ENCODE data around the gene FBXL20. TPM values are rescaled to one million over a fixed set of nuclear protein-coding genes. Genes with fewer than 3 reads are reported as not detected.
"Not testable (repeated sequence)": the region's sequence is repeated elsewhere in the genome, so short reads cannot be mapped to it uniquely, and the experiment has no call there.

The FBXL20 gene, protein sequence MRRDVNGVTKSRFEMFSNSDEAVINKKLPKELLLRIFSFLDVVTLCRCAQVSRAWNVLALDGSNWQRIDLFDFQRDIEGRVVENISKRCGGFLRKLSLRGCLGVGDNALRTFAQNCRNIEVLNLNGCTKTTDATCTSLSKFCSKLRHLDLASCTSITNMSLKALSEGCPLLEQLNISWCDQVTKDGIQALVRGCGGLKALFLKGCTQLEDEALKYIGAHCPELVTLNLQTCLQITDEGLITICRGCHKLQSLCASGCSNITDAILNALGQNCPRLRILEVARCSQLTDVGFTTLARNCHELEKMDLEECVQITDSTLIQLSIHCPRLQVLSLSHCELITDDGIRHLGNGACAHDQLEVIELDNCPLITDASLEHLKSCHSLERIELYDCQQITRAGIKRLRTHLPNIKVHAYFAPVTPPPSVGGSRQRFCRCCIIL
- 10 to 100 TPM; 17.4 to 18.3 TPM for total RNA-seq

DNA sequence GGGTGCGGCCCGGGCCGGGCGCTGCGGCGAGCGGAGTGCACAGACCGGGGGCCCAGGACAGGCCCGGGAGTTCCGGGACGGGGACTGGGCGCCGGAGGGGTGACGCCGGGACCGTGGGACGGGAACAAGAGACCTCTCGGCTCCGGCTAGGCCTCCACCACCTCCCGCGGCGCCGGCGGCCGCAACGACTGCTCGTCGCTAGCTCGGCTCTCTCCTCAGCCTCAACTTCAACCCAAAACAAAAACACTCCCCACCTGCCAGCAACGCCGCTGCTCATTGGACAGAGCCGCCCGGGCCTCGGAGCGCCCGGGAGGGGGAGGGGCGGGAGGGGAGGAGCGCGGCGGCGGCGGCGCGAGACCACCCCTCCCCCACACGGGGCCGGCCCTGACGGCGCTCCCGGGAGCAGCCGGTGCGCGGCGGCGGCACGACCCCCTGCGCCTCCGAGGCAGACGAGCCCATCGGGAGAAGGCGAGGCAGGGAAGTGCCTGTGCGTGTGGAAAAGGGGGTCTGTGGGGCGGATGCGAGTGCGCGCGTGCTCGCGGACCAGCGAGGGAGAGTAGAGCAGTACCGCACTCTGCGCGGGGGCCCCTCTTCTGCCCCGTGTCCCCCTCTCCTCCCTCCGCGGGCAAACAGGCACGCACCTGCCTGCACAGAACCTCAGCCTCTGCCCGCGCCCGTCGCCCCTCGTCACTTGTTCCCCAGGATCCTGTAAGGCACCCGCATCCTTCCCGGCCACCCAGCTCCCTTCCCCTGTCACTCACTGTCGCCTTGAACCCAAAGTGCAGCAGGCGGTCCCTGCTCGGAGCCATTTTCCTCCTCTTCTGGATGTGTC is at the start of gene FBXL20:
Gene FBXL20, minus strand, starts transcription at position 215 of the 832 bp plus-strand sequence. CDS start 224 bp downstream, outside the sequence.
- H3K4me1 Mint-ChIP-seq (ENCODE audit: low read depth) = peaks cover 53% of the 10 kb centered on the region
- ChIA-PET CTCF (interaction anchor here (1.5 kb wide), 1 partner anchor 163 kb away, joined by 5 read pairs; no protein-coding TSS in a partner anchor), POLR2A (interaction anchor here (0.9 to 1.6 kb wide), 4 partner anchors 49 to 202 kb away, joined by 4 to 10 read pairs (median 6); partner anchors contain the start of genes CDK12, MED1 and RPL19)
- no peaks in the 10 kb centered on the region for H3K27me3 Mint-ChIP-seq
- H3K9me3 Mint-ChIP-seq = no peaks in the 10 kb centered on the region
- DNase-seq = peak; percentile 95
- peak within 1 kb of the TSS; percentile 98 for H3K4me3 Mint-ChIP-seq
- peak within 1 kb of the TSS; percentile 96 for H3K27ac Mint-ChIP-seq
- intact Hi-C loops (cut with micrococcal nuclease) = loop anchor here (1.0 to 10.0 kb wide), 3 partner anchors 60 to 376 kb away; partner anchors contain the start of gene CDK12
- peaks cover 13% of the 10 kb centered on the region for H3K36me3 Mint-ChIP-seq

DNA sequence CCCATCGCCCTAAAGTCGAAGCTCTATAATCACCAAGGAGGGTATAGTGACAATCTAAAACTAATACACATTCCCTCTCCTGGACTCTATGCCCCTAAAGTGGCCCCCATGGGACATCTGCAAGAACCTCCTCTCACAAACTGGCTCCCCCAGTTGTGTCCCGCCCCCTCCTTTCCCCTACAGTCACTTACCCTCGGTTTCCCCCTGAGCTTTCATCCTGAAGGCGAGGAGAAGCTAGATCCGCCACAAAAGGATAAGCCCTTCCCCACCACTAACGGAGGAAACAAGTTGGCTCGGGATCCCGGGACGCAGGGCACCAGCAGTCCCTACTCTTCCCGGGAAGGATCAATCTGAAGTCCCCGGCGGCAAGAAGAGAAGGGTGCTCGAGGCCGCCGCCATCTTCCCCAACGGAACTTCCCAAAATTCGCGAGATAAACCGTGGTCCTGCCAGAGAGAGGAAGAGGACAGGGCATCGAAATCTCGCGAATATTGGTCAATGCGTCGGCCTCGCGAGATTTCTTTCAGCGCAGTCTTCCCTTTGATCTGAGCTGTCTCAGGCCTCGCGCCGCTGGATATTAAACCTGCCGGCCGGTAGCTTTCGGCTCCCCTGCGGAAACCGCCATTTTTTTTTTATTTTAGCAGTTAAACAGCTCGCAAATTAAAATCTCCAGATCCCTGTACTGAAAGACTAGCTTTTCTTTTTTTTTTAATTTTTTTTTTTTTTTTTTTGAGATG is 49.6 kb upstream of the FBXL20 start, which contains the start of gene MED1:
Gene MED1, minus strand, starts transcription at position 417 of the 735 bp plus-strand sequence. Its CDS starts 201 bp downstream, at position 216.
- peaks cover 14% of the 10 kb centered on the region for H3K36me3 Mint-ChIP-seq
- peak within 1 kb of the TSS; percentile 96 for H3K27ac Mint-ChIP-seq
- peak; percentile 96 for DNase-seq
- peak within 1 kb of the TSS; percentile 96 for H3K4me3 Mint-ChIP-seq
- CTCF ChIA-PET = interaction anchor here (0.7 to 1.6 kb wide), 3 partner anchors 9 to 172 kb away, joined by 3 to 14 read pairs (median 4); partner anchors contain the start of gene CDK12
- peaks cover 26% of the 10 kb centered on the region for H3K4me1 Mint-ChIP-seq (ENCODE audit: low read depth)
- intact Hi-C loops (cut with micrococcal nuclease) = loop anchor here (1.0 kb wide), 2 partner anchors 10 to 47 kb away; partner anchors contain the start of gene CDK12
- no peaks in the 10 kb centered on the region for H3K27me3 Mint-ChIP-seq
- no peaks in the 10 kb centered on the region for H3K9me3 Mint-ChIP-seq
- POLR2A ChIA-PET = interaction anchor here (0.6 to 5.8 kb wide), 11 partner anchors 9 to 479 kb away, joined by 3 to 85 read pairs (median 5); partner anchors contain the start of genes CDK12, FBXL20 and RPL19

DNA sequence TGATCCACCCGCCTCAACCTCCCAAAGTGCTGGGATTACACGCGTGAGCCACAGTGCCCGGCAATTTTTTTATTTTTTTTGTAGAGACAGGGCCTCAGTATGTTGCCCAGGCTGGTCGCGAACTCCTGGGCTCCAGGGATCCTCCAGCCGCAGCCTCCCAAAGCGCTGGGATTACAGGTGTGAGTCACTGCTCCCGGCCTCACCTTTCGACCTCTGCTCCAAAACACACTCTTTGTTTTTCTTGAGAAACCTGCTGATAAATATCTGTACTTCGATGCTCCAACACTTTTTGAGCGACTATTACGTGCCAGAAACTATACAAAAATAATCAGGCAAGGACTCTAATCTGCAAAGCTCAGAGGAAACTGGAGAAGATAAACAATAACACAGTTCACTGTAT is 48.6 kb upstream of the FBXL20 start:
- intact Hi-C loops (cut with micrococcal nuclease) = no loop called here

DNA sequence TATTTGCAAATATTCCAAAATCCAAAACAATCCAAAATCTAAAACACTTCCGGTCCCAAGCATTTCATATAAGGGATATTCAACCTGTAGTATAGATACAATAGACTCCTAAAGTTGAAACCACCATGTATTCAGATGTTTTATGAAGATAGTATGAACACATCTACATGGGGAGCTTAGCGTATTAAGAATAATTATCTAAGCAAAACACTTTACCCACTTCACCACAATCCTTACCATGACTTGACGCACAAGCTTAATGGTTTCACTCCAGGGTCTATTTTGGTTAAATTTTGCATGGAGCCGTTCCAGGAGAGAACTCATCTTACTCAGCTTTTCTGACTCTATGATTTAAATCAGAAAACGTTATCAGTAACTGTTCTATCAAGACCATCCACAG is 46.1 kb upstream of the FBXL20 start:
- Mint-ChIP-seq H3K36me3 (peaks cover 25% of the 10 kb centered on the region), H3K27me3 (no peaks in the 10 kb centered on the region), H3K27ac (no peak overlapping the region), H3K9me3 (no peaks in the 10 kb centered on the region), H3K4me3 (no peak overlapping the region), H3K4me1 (ENCODE audit: low read depth) (peaks cover 28% of the 10 kb centered on the region)
- intact Hi-C loops (cut with micrococcal nuclease) = no loop called here
- ChIA-PET CTCF (no interaction called here), POLR2A (no interaction called here)
- no peak for DNase-seq

More for the DNA sequence above, 48.6 kb upstream of the FBXL20 start:
- peaks cover 15% of the 10 kb centered on the region for H3K36me3 Mint-ChIP-seq
- ChIA-PET POLR2A (interaction anchor here (1.7 to 5.8 kb wide), 2 partner anchors 13 to 49 kb away, joined by 9 to 85 read pairs; partner anchors contain the start of genes CDK12 and FBXL20), CTCF (interaction anchor here (1.6 kb wide), 1 partner anchor 12 kb away, joined by 14 read pairs; the partner anchor contains the start of gene CDK12)
- peaks cover 26% of the 10 kb centered on the region for H3K4me1 Mint-ChIP-seq (ENCODE audit: low read depth)
- H3K27ac Mint-ChIP-seq = peak overlapping the region; percentile 96
- no peak for DNase-seq
- peak overlapping the region; percentile 96 for H3K4me3 Mint-ChIP-seq
- H3K9me3 Mint-ChIP-seq = no peaks in the 10 kb centered on the region
- H3K27me3 Mint-ChIP-seq = no peaks in the 10 kb centered on the region

DNA sequence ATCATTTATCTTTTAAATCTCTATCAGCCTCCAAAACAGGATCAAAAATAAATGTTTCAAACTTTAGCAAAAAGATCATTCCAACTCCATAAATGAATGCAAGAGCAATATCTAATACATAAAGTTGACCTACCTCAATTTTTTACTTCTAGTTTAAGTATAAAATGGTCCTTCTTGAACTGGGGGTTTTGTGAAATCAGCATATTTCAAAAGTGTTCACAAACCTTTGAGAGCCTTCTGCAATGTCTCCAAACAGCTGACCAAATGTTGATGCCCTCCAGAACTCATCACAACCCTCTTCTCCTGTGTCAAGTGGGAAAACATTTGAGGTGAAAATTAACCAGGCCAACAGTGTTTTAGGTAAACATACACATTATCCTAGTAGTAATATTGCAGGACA is 41.9 kb upstream of the FBXL20 start:
- intact Hi-C loops (cut with micrococcal nuclease) = no loop called here
- DNase-seq = no peak
- H3K4me3 Mint-ChIP-seq = no peak overlapping the region
- H3K36me3 Mint-ChIP-seq = peaks cover 43% of the 10 kb centered on the region
- POLR2A ChIA-PET = no interaction called here
- no peak overlapping the region for H3K27ac Mint-ChIP-seq
- H3K27me3 Mint-ChIP-seq = no peaks in the 10 kb centered on the region
- CTCF ChIA-PET = no interaction called here
- H3K4me1 Mint-ChIP-seq (ENCODE audit: low read depth) = peaks cover 10% of the 10 kb centered on the region
- H3K9me3 Mint-ChIP-seq = no peaks in the 10 kb centered on the region

DNA sequence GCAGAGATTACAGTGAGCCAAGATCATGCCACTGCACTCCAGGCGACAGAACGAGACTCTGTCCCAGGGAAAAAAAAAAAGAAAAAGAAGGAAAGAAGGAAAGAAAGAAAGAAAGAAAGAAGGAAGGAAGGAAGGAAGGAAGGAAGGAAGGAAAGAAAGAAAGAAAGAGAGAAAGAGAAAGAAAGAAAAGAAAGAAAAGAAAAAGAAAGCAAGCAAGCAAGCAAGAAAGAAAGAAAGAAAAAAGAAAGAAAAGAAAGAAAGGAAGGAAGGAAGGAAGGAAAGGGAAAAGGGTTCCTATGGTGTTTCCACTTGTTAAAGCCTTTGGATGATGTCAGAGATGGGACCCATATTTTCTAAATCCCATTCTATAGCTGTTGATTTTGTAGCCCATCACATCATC is 38.4 kb upstream of the FBXL20 start:
- H3K9me3 Mint-ChIP-seq; H3K27ac Mint-ChIP-seq; H3K4me3 Mint-ChIP-seq; H3K27me3 Mint-ChIP-seq; CTCF ChIA-PET; POLR2A ChIA-PET; H3K4me1 Mint-ChIP-seq (ENCODE audit: low read depth); intact Hi-C loops (cut with micrococcal nuclease); DNase-seq: not testable (repeated sequence)
- peaks cover 37% of the 10 kb centered on the region for H3K36me3 Mint-ChIP-seq

DNA sequence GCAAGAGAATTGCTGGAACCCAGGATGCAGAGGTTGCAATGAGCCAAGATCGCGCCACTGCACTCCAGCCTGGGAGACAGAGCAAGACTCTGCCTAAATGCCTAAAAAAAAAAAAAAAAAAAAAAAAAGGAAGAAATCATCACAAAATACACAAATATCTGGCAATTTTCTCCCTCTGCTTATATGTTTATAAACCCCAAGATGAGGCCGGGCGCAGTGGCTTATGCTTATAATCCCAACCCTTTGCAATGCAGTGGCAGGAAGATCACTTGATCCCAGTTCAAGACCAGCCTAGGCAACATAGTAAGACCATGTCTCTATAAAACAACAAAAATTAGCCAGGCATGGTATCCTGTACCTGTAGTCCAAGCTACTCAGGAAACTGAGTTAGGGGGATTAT is 28.2 kb upstream of the FBXL20 start:
- Mint-ChIP-seq H3K4me1 (ENCODE audit: low read depth) (no peaks in the 10 kb centered on the region), H3K27ac (no peak overlapping the region), H3K36me3 (peaks cover 27% of the 10 kb centered on the region), H3K4me3 (no peak overlapping the region), H3K27me3 (no peaks in the 10 kb centered on the region), H3K9me3 (no peaks in the 10 kb centered on the region)
- ChIA-PET CTCF (interaction anchor here (0.8 to 1.2 kb wide), 2 partner anchors 194 to 255 kb away, joined by 3 to 6 read pairs; no protein-coding TSS in a partner anchor), POLR2A (no interaction called here)
- DNase-seq = no peak
- intact Hi-C loops (cut with micrococcal nuclease) = no loop called here

DNA sequence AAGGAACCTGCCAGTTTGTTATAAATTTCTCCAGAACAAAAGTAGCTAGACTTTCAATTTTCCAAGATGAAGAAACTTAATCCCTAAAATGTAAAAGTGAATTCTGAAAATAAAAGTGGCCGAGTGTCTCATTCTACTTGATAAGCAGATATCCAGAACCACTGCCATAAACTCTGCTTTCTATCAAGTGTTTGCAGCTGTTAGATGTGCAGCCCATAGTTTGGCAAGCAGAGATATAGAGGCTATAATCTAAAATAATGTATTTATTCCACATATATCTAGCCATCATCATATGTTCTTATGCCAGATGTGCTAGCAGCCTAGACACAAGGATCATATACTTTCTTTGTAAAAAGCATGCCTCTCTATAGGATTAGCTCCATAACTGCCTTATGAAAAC is 14.7 kb upstream of the FBXL20 start:
- Mint-ChIP-seq H3K27ac (no peak overlapping the region), H3K9me3 (no peaks in the 10 kb centered on the region), H3K27me3 (no peaks in the 10 kb centered on the region), H3K4me3 (no peak overlapping the region), H3K36me3 (peaks cover 28% of the 10 kb centered on the region), H3K4me1 (ENCODE audit: low read depth) (no peaks in the 10 kb centered on the region)
- DNase-seq = no peak
- ChIA-PET CTCF (interaction anchor here (0.6 kb wide), 1 partner anchor 185 kb away, joined by 3 read pairs; no protein-coding TSS in a partner anchor), POLR2A (no interaction called here)
- intact Hi-C loops (cut with micrococcal nuclease) = no loop called here

DNA sequence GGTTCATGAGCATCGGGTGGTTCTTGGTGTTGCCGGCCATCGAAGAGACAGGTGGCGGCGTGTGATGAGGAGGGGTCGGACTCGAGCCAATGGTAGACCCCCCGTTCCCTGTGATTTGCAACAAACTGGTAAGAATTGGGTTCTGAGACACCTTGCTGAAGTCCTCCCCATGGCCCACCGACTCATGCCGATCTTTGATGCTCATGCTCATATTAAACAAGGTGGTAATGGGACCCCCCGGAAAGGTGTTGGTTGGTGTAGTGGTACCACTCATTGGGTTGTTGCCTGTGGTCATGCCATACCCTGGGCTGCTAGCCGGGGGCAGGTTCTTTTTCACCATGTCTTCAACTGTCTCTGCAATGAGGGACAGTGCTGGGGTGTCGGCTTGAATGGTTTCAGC is 8.9 kb upstream of the FBXL20 start:
- Mint-ChIP-seq H3K36me3 (peaks cover 50% of the 10 kb centered on the region), H3K27me3 (no peaks in the 10 kb centered on the region), H3K27ac (no peak overlapping the region), H3K4me1 (ENCODE audit: low read depth) (peaks cover 23% of the 10 kb centered on the region), H3K4me3 (no peak overlapping the region), H3K9me3 (no peaks in the 10 kb centered on the region)
- DNase-seq = no peak
- intact Hi-C loops (cut with micrococcal nuclease) = no loop called here
- CTCF ChIA-PET = no interaction called here
- POLR2A ChIA-PET = no interaction called here

DNA sequence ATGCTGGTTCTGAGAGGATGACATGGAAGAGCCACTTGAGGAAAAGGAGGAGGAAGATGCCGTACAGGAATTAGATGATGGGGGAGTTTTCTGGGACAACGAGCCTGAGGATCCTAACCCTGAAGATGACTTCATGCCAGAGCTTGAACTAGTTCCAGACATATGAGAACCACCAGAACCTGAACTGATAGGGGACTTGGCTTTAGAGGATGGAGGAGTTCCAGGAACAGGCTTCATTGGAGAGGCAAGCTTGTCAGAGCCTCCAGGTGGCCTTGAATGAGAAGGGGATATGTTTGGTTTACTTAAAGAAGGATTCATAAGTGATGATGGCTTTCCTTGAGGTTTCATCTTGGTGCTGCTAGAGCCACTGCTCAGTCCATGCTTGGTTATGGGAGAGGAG is 6.9 kb upstream of the FBXL20 start:
- H3K4me3 Mint-ChIP-seq = no peak overlapping the region
- H3K27ac Mint-ChIP-seq = no peak overlapping the region
- DNase-seq = no peak
- POLR2A ChIA-PET = no interaction called here
- H3K9me3 Mint-ChIP-seq = no peaks in the 10 kb centered on the region
- intact Hi-C loops (cut with micrococcal nuclease) = loop anchor here (10.0 kb wide), 1 partner anchor 134 kb away; no protein-coding TSS in a partner anchor
- H3K36me3 Mint-ChIP-seq = peaks cover 40% of the 10 kb centered on the region
- peaks cover 41% of the 10 kb centered on the region for H3K4me1 Mint-ChIP-seq (ENCODE audit: low read depth)
- H3K27me3 Mint-ChIP-seq = no peaks in the 10 kb centered on the region
- CTCF ChIA-PET = interaction anchor here (0.7 kb wide), 1 partner anchor 135 kb away, joined by 3 read pairs; no protein-coding TSS in a partner anchor

DNA sequence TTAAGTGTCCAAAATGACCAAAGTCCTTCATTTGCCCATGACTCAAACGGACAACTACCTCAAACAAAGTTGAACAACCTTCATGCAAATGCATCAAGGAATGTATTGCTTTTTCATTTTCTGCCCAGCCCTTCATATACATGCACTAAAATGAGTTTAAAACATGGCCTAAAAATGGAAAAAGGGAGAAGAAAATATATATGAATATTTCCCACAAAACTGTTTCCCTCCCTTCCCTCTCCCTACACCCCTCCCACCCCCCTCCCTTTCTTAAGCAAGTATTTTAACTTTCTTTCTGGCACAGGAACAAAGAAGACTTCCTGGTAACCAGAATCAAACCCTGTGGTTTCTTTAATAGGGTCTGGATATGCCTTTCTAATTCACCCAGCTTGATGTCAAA is 5.5 kb upstream of the FBXL20 start:
- Mint-ChIP-seq H3K36me3 (peaks cover 38% of the 10 kb centered on the region), H3K9me3 (no peaks in the 10 kb centered on the region), H3K27me3 (no peaks in the 10 kb centered on the region), H3K27ac (peak overlapping the region; percentile 36), H3K4me3 (no peak overlapping the region), H3K4me1 (ENCODE audit: low read depth) (peaks cover 47% of the 10 kb centered on the region)
- no peak for DNase-seq
- intact Hi-C loops (cut with micrococcal nuclease) = loop anchor here (10.0 kb wide), 1 partner anchor 132 kb away; no protein-coding TSS in a partner anchor
- ChIA-PET POLR2A (no interaction called here), CTCF (interaction anchor here (1.5 kb wide), 1 partner anchor 140 kb away, joined by 3 read pairs; no protein-coding TSS in a partner anchor)

Measured in activated CD4-positive, alpha-beta memory T cell treated with anti-CD3 and anti-CD28 coated beads for 36 hours (primary cell).